Hematopoietic multipotent progenitor cell treated with erythropoietin and hydrocortisone succinate and interleukin-3 and kit ligand, for 15 days (in vitro differentiated cells): Measurements from ENCODE around the gene TVP23B.
A peak's percentile ranks its signal among the peaks of the same experiment; 100 is the strongest.
"Not testable (repeated sequence)": the region's sequence is repeated elsewhere in the genome, so short reads cannot be mapped to it uniquely, and the experiment has no call there.

Source experiments
- DNase-seq: peaks from one replicate; pipeline ENCODE4 v3.0.0-alpha.2; 2015; ENCODE audit warnings: low spot score

TVP23B gene

GRCh38 chr17:18791402-18791801 is 10.4 kb downstream of the TVP23B start:
- DNase-seq: not testable (repeated sequence)

- peak; percentile 37 for DNase-seq
These were observed 13.9 kb downstream of the TVP23B start for GRCh38 chr17:18794841-18795240.

- not testable (repeated sequence) for DNase-seq
These were observed 15.9 kb downstream of the TVP23B start for GRCh38 chr17:18796887-18797286.

GRCh38 chr17:18803458-18804245 is 22.7 kb downstream of the TVP23B start:
- not testable (repeated sequence) for DNase-seq

- DNase-seq: peak; percentile 9
These were observed 34.9 kb downstream of the TVP23B start for GRCh38 chr17:18815924-18816323.

GRCh38 chr17:18816489-18817371 is 35.7 kb downstream of the TVP23B start:
- DNase-seq: peak; percentile 76

GRCh38 chr17:18821430-18821829 is 40.4 kb downstream of the TVP23B start:
- DNase-seq: not testable (repeated sequence)

- not testable (repeated sequence) for DNase-seq
These were observed 46.6 kb downstream of the TVP23B start for GRCh38 chr17:18827613-18828012.

- DNase-seq: no peak
These were observed 67.5 kb downstream of the TVP23B start for GRCh38 chr17:18848501-18848900.

- DNase-seq: no peak
These were observed 69.7 kb downstream of the TVP23B start for GRCh38 chr17:18850679-18851078.

GRCh38 chr17:18851201-18851600 is 70.2 kb downstream of the TVP23B start:
- DNase-seq: peak; percentile 51

- DNase-seq: no peak
These were observed 74.0 kb downstream of the TVP23B start for GRCh38 chr17:18854956-18855355.

GRCh38 chr17:18855831-18856569 is 75.0 kb downstream of the TVP23B start:
- DNase-seq: peak; percentile 93
